HCT116 (cell line): ENCODE results near the gene AP2S1. TPM values are rescaled to one million over a fixed set of nuclear protein-coding genes. Genes with fewer than 3 reads are reported as not detected.
A peak's percentile ranks its signal among the peaks of the same experiment; 100 is the strongest.

Source experiments
- ATAC-seq: fragments of 200-7000 bp; cut with Tn5 transposase; 2 replicates; pipeline ENCODE4 v1.9.1; 2020; ENCODE audit warnings: mild to moderate bottlenecking, moderate library complexity
- BruUV-seq: library from RNA; stranded (reverse); fragments of 400-500 nt; replicated peaks from 2 replicates; lab custom pipeline; 2021; lab: Mats Ljungman, UMichigan
- CTCF ChIA-PET: fragments of 300-600 bp; sonication (Branson Sonifier 250); formaldehyde crosslinking; loops from one replicate; lab custom pipeline; 2021; ENCODE audit warnings: antibody characterized with exemption; lab: Charles Lee
- POLR2A ChIA-PET: fragments of 300-600, 350-600 bp; sonication (Branson Sonifier 250); formaldehyde crosslinking; loops from one replicate; lab custom pipeline; 2021; ENCODE audit warnings: antibody characterized with exemption; lab: Charles Lee
- RAD21 ChIA-PET, 2 experiments: fragments of 300-600 bp; sonication (Branson Sonifier 250); formaldehyde crosslinking; loops; one replicate each; lab custom pipeline; 2023; ENCODE audit warnings: low total read pairs in 2 of 2; ENCODE audit not compliant: uncharacterized antibody in 2 of 2, unreplicated experiment in 2 of 2, low non-redundant PET in 1 of 2; lab: Charles Lee
- DNase-seq: peaks from one replicate; pipeline ENCODE4 v3.0.0-alpha.2; 2010; ENCODE audit warnings: low read depth, low spot score
- H2AFZ ChIP-seq: fragments of 200-600 bp; shearing (Covaris generic), sonication (generic); 2 replicates; pipeline ENCODE4 v1.6.1; 2017; ENCODE audit warnings: low read depth, mixed run types, mixed read lengths, antibody characterized with exemption, low read length; ENCODE audit not compliant: poor library complexity, severe bottlenecking
- H3K27ac ChIP-seq: 2 replicates; pipeline ENCODE4 v1.5.1; 2012; ENCODE audit warnings: low read depth, low read length
- H3K27me3 ChIP-seq: fragments of 200-600 bp; sonication (generic); 2 replicates; pipeline ENCODE4 v1.6.1; 2016; ENCODE audit warnings: mixed run types, low read length, mixed read lengths; ENCODE audit not compliant: insufficient read depth
- H3K36me3 ChIP-seq, 2 experiments: fragments of 200-500 bp in 1 of 2; fragments of 200-600 bp in 1 of 2; sonication (Bioruptor generic) in 1 of 2; sonication (generic) in 1 of 2; 2 replicates each; pipeline versions ENCODE4 v1.5.1 to v1.6.1; 2014 to 2016; ENCODE audit warnings: low read length in 2 of 2, inconsistent platforms in 1 of 2, mixed read lengths in 1 of 2, mixed run types in 1 of 2; ENCODE audit not compliant: insufficient read depth in 2 of 2, control insufficient read depth in 1 of 2
- H3K4me1 ChIP-seq, 2 experiments: fragments of 200-600 bp in 1 of 2; sonication (generic) in 1 of 2; 2 replicates each; pipeline versions ENCODE4 v1.5.1 to v1.6.1; 2012 to 2017; ENCODE audit warnings: low read length in 2 of 2, inconsistent platforms in 1 of 2, mild to moderate bottlenecking in 1 of 2, mixed read lengths in 1 of 2, mixed run types in 1 of 2, moderate library complexity in 1 of 2; ENCODE audit not compliant: insufficient read depth in 2 of 2, control insufficient read depth in 1 of 2
- H3K4me2 ChIP-seq: fragments of 200-600 bp; sonication (generic); 2 replicates; pipeline ENCODE4 v1.6.1; 2017; ENCODE audit warnings: mixed run types, low read length, mixed read lengths
- H3K4me3 ChIP-seq, 2 experiments: fragments of 200-600 bp in 1 of 2; sonication (generic) in 1 of 2; replicated peaks in 1 of 2; 2 replicates each; pipeline ENCODE4 v1.5.1; 2011 to 2016; ENCODE audit warnings: low read length in 2 of 2, control low read depth in 1 of 2, low read depth in 1 of 2, mild to moderate bottlenecking in 1 of 2, mixed read lengths in 1 of 2, mixed run types in 1 of 2
- H3K79me2 ChIP-seq: fragments of 200-600 bp; sonication (generic); 2 replicates; pipeline ENCODE4 v1.6.1; 2017; ENCODE audit warnings: mild to moderate bottlenecking, mixed run types, low read length, moderate library complexity, mixed read lengths; ENCODE audit not compliant: insufficient read depth
- H3K9ac ChIP-seq: fragments of 200-600 bp; sonication (generic); 2 replicates; pipeline ENCODE4 v1.6.1; 2016; ENCODE audit warnings: low read length, mixed read lengths
- H3K9me2 ChIP-seq: fragments of 200-600 bp; sonication (generic), shearing (Covaris generic); 2 replicates; pipeline ENCODE4 v1.6.1; 2017; ENCODE audit warnings: mixed run types, mild to moderate bottlenecking, moderate library complexity; ENCODE audit not compliant: insufficient read depth
- H3K9me3 ChIP-seq, 2 experiments: fragments of 200-500 bp in 1 of 2; fragments of 200-600 bp in 1 of 2; sonication (Bioruptor generic) in 1 of 2; sonication (generic) in 1 of 2; 2 replicates each; pipeline ENCODE4 v1.6.1; 2014 to 2017; ENCODE audit warnings: low read length in 2 of 2, mixed read lengths in 2 of 2, inconsistent platforms in 1 of 2, low read depth in 1 of 2, mild to moderate bottlenecking in 1 of 2, mixed run types in 1 of 2, moderate library complexity in 1 of 2; ENCODE audit not compliant: control insufficient read depth in 1 of 2, insufficient read depth in 1 of 2
- H4K20me1 ChIP-seq: fragments of 200-600 bp; sonication (generic), shearing (Covaris generic); 2 replicates; pipeline ENCODE4 v1.6.1; 2017; ENCODE audit warnings: mixed run types, mild to moderate bottlenecking, moderate library complexity; ENCODE audit not compliant: insufficient read depth
- CEBPB ChIP-seq: IDR thresholded peaks from 2 replicates; pipeline ENCODE4 v1.6.1; 2012; ENCODE audit warnings: low read depth
- ELF1 ChIP-seq: IDR thresholded peaks from 2 replicates; pipeline ENCODE4 v1.6.1; 2012; ENCODE audit warnings: low read depth, borderline replicate concordance
- REST ChIP-seq: IDR thresholded peaks from 2 replicates; pipeline ENCODE4 v1.6.1; 2012; ENCODE audit warnings: low read depth
- intact Hi-C: fragments of 100-400 bp; cut with micrococcal nuclease; formaldehyde crosslinking; loops from 2 replicates; pipeline ENCODE4 v1.10.0; 2022
- total RNA-seq: library from RNA; stranded (reverse); gene quantifications from one replicate; pipeline ENCODE4 v1.2.1, GENCODE V29; 2021; ENCODE audit not compliant: unreplicated experiment

Gene AP2S1
- total RNA-seq, 1 experiment from 2014 or later: 296 TPM

GRCh38 chr19:46868025-46868802, 17.6 kb upstream of the AP2S1 start:
- Histone ChIP-seq H3K4me3 (no peak overlapping the region), H3K9ac (no peak overlapping the region), H3K36me3 (no peaks in the 10 kb centered on the region), H3K79me2 (peaks cover 98% of the 10 kb centered on the region), H2AFZ (no peak overlapping the region), H3K9me2 (no peaks in the 10 kb centered on the region), H4K20me1 (peaks cover 5% of the 10 kb centered on the region; the same call in 1 of the 2 replicates), H3K27ac (no peak overlapping the region), H3K9me3 (no peaks in the 10 kb centered on the region), H3K27me3 (no peaks in the 10 kb centered on the region), H3K4me2 (no peak overlapping the region), H3K4me1 (peaks cover 48 to 50% of the 10 kb centered on the region in 2 experiments)
- CTCF ChIA-PET: no interaction called here
- RAD21 ChIA-PET: interaction anchor here in 1 of 2 experiments (0.6 kb wide), 1 partner anchor 120 kb away, joined by 6 read pairs; no protein-coding TSS in a partner anchor
- DNase-seq (no peak), ATAC-seq (no peak)
- no TSS peak for BruUV-seq
- intact Hi-C loops: loop anchor here (10.0 kb wide), 1 partner anchor 257 kb away; no protein-coding TSS in a partner anchor
- POLR2A ChIA-PET: no interaction called here
- TF ChIP-seq ELF1 (no peak), REST (no peak)
- TF ChIP-seq, all 23 proteins: peak for 0

- Histone ChIP-seq H3K4me2 (peak overlapping the region; percentile 61; the same call in 1 of the 2 replicates), H3K79me2 (peaks cover 99% of the 10 kb centered on the region), H3K4me3 (no peak overlapping the region), H3K36me3 (no peaks in the 10 kb centered on the region), H3K9me2 (no peaks in the 10 kb centered on the region), H3K27me3 (no peaks in the 10 kb centered on the region)
- ChIA-PET POLR2A (no interaction called here), CTCF (no interaction called here)
- intact Hi-C loops: loop anchor here (10.0 kb wide), 1 partner anchor 258 kb away; no protein-coding TSS in a partner anchor
- TF ChIP-seq CEBPB: no peak
- TF ChIP-seq, all 23 proteins: peak for 0
- ATAC-seq (no peak), DNase-seq (no peak)
- Histone ChIP-seq H3K9ac (no peak overlapping the region), H3K4me1 (peaks cover 54 to 56% of the 10 kb centered on the region in 2 experiments), H2AFZ (no peak overlapping the region), H3K9me3 (no peaks in the 10 kb centered on the region), H4K20me1 (peaks cover 5% of the 10 kb centered on the region; the same call in 1 of the 2 replicates), H3K27ac (peak overlapping the region; percentile 57; the same call in 1 of the 2 replicates)
- RAD21 ChIA-PET: no interaction called here
- BruUV-seq: no TSS peak
Observed at GRCh38 chr19:46867170-46867569, 16.5 kb upstream of the AP2S1 start.
